ENCODE data around the gene NAALADL1.

DNA sequence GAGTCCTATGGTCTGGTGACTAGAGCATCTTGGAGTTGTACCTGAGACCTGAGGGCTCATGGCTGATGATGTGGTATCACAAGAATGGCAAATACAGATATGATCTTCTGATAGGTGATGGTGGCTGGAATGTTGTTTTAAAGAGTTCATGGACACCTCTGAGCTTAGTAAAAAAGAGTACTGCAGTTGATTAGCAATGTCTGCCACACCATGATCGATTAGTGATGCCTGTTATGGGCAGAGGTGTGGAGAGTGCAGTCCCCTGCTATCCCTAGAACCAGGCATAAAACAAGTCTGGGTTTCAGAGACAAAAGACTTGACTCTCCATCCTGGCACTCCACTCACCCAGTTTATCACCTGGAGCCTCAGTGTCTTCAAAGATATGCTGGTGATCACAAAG, 60.2 kb downstream of the NAALADL1 start:
- TF ChIP-seq, protein P1, sequence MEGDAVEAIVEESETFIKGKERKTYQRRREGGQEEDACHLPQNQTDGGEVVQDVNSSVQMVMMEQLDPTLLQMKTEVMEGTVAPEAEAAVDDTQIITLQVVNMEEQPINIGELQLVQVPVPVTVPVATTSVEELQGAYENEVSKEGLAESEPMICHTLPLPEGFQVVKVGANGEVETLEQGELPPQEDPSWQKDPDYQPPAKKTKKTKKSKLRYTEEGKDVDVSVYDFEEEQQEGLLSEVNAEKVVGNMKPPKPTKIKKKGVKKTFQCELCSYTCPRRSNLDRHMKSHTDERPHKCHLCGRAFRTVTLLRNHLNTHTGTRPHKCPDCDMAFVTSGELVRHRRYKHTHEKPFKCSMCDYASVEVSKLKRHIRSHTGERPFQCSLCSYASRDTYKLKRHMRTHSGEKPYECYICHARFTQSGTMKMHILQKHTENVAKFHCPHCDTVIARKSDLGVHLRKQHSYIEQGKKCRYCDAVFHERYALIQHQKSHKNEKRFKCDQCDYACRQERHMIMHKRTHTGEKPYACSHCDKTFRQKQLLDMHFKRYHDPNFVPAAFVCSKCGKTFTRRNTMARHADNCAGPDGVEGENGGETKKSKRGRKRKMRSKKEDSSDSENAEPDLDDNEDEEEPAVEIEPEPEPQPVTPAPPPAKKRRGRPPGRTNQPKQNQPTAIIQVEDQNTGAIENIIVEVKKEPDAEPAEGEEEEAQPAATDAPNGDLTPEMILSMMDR (IDR thresholded peaks at IDR 0.05) = no peak
- TF ChIP-seq EP300 (IDR thresholded peaks at IDR 0.05) (no peak), POLR2A (IDR thresholded peaks at IDR 0.05) (no peak), POLR2AphosphoS5 (IDR thresholded peaks at IDR 0.05) (no peak)

All from sigmoid colon (tissue), 4 donors.